Fibroblast of lung (primary cell): Measurements from ENCODE around the gene PLA2G2C.

Source experiments
- CTCF ChIP-seq, 2 donors: IDR thresholded peaks in 1 of 2; conservative IDR thresholded peaks in 1 of 2; 1 replicate in 1 of 2; 2 replicates in 1 of 2; pipeline ENCODE4 v1.5.1; 2011 to 2012; ENCODE audit warnings: low read length in 2 of 2, control low read depth in 1 of 2, inconsistent platforms in 1 of 2, low read depth in 1 of 2, mild to moderate bottlenecking in 1 of 2
- EZH2 ChIP-seq: IDR thresholded peaks from 2 replicates; pipeline ENCODE4 v1.5.1; 2012; ENCODE audit warnings: low read length, control low read depth, mild to moderate bottlenecking; ENCODE audit errors: missing control alignments

- TF ChIP-seq CTCF (conservative IDR thresholded peaks at IDR 0.05 in 1 of 2, IDR thresholded peaks at IDR 0.05 in 1 of 2; ENCODE audit: low read depth in 1 of 2, low read length in 2 of 2) (no peak), EZH2 (no peak)
These were observed 1.6 kb upstream of the PLA2G2C start for GRCh38 chr1:20187813-20188454.
